A673 (cell line): ENCODE results near the gene FAM13A. TPM values are rescaled to one million over a fixed set of nuclear protein-coding genes. Genes with fewer than 3 reads are reported as not detected.

Experiments used
- BruUV-seq: library from RNA; stranded (reverse); fragments of 400-500 nt; replicated peaks from 2 replicates; lab custom pipeline; 2021; lab: Mats Ljungman, UMichigan
- CTCF ChIA-PET: fragments of 300-600 bp; sonication (Branson Sonifier 250); formaldehyde crosslinking; loops from one replicate; lab custom pipeline; 2022; ENCODE audit warnings: antibody characterized with exemption; lab: Charles Lee
- POLR2A ChIA-PET: fragments of 300-600 bp; sonication (Branson Sonifier 250); formaldehyde crosslinking; loops from one replicate; lab custom pipeline; 2022; ENCODE audit warnings: antibody characterized with exemption; ENCODE audit not compliant: low non-redundant PET; lab: Charles Lee
- DNase-seq: peaks from one replicate; pipeline ENCODE4 v3.0.0-alpha.2; 2015; ENCODE audit warnings: low spot score
- H3K27ac ChIP-seq: fragments of 200-600 bp; sonication (generic); 2 replicates; pipeline ENCODE4 v1.5.1; 2016; ENCODE audit warnings: mixed run types, low read depth, mild to moderate bottlenecking, mixed read lengths, antibody characterized with exemption, low read length; ENCODE audit not compliant: poor library complexity, severe bottlenecking
- H3K27me3 ChIP-seq: fragments of 200-600 bp; sonication (generic); replicated peaks from 2 replicates; pipeline ENCODE4 v1.6.1; 2017; ENCODE audit warnings: mixed run types, low read depth, mild to moderate bottlenecking, mixed read lengths, antibody characterized with exemption, low read length; ENCODE audit not compliant: insufficient read depth, poor library complexity
- H3K36me3 ChIP-seq: fragments of 200-600 bp; sonication (generic); 2 replicates; pipeline ENCODE4 v1.6.1; 2016; ENCODE audit warnings: mixed run types, mild to moderate bottlenecking, mixed read lengths, antibody characterized with exemption, low read length; ENCODE audit not compliant: insufficient read depth, poor library complexity, severe bottlenecking
- H3K4me1 ChIP-seq: fragments of 200-600 bp; sonication (generic); 2 replicates; pipeline ENCODE4 v1.6.1; 2017; ENCODE audit warnings: mixed run types, mild to moderate bottlenecking, mixed read lengths, antibody characterized with exemption, low read length; ENCODE audit not compliant: insufficient read depth, poor library complexity, severe bottlenecking
- H3K4me3 ChIP-seq: fragments of 200-600 bp; sonication (generic); 2 replicates; pipeline ENCODE4 v1.5.1; 2016; ENCODE audit warnings: low read depth, mixed run types, mild to moderate bottlenecking, mixed read lengths, low read length; ENCODE audit not compliant: poor library complexity, severe bottlenecking
- H3K9me3 ChIP-seq: fragments of 200-600 bp; sonication (generic); 2 replicates; pipeline ENCODE4 v1.6.1; 2016; ENCODE audit warnings: mixed run types, low read depth, mild to moderate bottlenecking, mixed read lengths, antibody characterized with exemption, low read length; ENCODE audit not compliant: poor library complexity, severe bottlenecking
- CTCF ChIP-seq: fragments of 300-800, 200-600 bp; sonication (generic); conservative IDR thresholded peaks from 2 replicates; pipeline ENCODE4 v1.5.1; 2017; ENCODE audit warnings: low read depth, mild to moderate bottlenecking, antibody characterized with exemption, low read length, moderate library complexity, mixed read lengths
- EZH2 ChIP-seq: fragments of 200-600 bp; sonication (generic); IDR thresholded peaks from 2 replicates; pipeline ENCODE4 v1.6.1; 2017; ENCODE audit warnings: borderline replicate concordance, low read depth, mild to moderate bottlenecking, mixed read lengths, antibody characterized with exemption, low read length; ENCODE audit not compliant: poor library complexity, severe bottlenecking
- intact Hi-C: fragments of 100-400 bp; cut with micrococcal nuclease; formaldehyde crosslinking; loops from one replicate; pipeline ENCODE4 v1.10.0; 2022; ENCODE audit not compliant: unreplicated experiment
- total RNA-seq: library from RNA; stranded (reverse); gene quantifications from 2 replicates; pipeline ENCODE4 v1.2.3, GENCODE V29; 2021

Gene FAM13A
- total RNA-seq, 1 experiment from 2014 or later, result 15.5 TPM

DNA sequence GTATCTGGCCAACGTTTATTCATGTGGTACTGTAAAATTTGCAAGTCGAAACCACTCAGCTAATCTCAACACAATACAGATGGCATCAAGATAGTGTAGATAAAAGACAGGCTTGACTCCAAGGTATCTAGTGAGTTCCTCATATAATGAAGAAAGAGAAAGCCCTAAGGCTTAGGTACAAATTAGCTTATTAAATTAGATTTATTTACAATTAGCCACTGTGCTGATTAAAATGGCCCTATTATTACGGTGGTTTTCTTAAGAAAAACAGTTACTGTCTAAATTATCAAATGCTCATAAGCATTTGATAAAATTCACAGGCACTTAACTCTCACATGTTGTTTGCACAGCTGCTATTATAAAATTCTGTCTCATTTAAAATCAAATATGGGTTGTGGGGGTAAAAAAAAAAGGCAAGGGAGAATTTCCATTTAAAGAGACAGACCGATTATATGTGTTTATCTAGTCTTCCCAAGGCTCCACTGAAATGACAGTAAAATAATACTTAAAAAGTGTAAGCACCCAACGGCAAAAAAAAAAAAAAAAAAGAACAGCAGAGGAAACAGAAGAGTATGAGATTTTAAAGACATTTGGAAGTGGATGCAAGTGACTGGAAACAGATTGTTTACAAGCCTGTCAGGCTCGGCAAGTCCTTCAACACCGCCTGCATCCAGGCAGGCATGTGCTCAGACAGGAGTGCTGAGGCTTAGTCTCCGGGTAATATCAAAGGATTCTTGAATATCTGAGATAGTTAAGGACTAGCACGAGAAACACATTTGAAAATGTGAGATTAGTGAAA, 55.1 kb downstream of the FAM13A start:
- H3K4me3 ChIP-seq, result no peak overlapping the region
- intact Hi-C loops, result no loop called here
- peaks cover 15% of the 10 kb centered on the region for H3K4me1 ChIP-seq
- no peaks in the 10 kb centered on the region for H3K27me3 ChIP-seq
- TF ChIP-seq EZH2 (no peak), CTCF (no peak)
- no TSS peak for BruUV-seq
- ChIA-PET CTCF (no interaction called here), POLR2A (no interaction called here)
- no peaks in the 10 kb centered on the region for H3K9me3 ChIP-seq
- DNase-seq, result no peak
- H3K36me3 ChIP-seq, result no peaks in the 10 kb centered on the region
- H3K27ac ChIP-seq, result no peak overlapping the region

DNA sequence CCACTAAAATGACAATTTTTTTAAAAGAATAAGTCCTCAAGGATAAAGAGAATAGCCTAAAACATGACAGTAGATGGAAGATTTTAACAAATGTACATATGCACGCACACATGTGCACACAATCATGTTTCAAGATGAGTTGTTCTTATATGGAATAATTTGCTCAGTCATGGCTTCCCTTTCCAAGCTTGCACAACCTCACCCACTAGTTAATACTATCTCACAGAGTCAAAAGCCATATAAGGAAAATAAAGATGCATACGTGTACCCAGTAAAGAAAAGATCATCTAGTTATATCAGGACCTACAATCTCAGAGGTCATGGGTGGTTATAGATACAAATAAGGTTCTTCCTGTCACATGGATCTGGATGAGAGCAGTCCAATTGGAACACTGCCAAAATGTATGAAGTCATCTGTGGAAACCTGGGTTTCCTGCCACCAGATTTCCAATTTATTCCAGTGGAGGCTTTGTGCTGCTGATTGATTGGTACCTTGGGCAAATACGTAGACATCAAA, 56.1 kb downstream of the FAM13A start:
- CTCF ChIA-PET, result no interaction called here
- Histone ChIP-seq H3K4me1 (peaks cover 15% of the 10 kb centered on the region), H3K27ac (no peak overlapping the region), H3K36me3 (no peaks in the 10 kb centered on the region), H3K4me3 (no peak overlapping the region), H3K27me3 (no peaks in the 10 kb centered on the region), H3K9me3 (no peaks in the 10 kb centered on the region)
- POLR2A ChIA-PET, result no interaction called here
- no TSS peak for BruUV-seq
- DNase-seq, result peak; percentile 64
- intact Hi-C loops, result no loop called here
- TF ChIP-seq EZH2, result no peak
- no peak for TF ChIP-seq CTCF

DNA sequence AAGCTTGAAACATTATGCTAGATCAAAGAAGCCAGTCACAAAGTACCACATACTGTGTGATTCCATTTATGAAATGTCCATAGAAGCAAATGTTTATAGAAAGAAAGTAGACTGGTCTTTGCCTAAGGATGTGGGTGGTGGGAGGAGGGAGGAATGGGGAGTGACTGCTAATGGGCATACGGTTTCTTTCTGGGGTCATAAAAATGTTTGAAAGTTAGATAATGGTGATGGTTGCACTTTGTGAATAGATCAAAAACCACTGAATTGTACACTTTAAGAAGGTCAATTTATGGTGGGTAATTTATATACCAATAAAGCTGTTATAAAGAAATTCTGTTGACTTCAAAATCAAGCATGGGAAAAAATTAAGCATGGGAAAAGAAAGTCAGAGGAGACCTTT, 56.6 kb downstream of the FAM13A start:
- DNase-seq, result no peak
- Histone ChIP-seq H3K4me3 (no peak overlapping the region), H3K9me3 (no peaks in the 10 kb centered on the region), H3K27me3 (no peaks in the 10 kb centered on the region), H3K27ac (no peak overlapping the region), H3K4me1 (peaks cover 15% of the 10 kb centered on the region), H3K36me3 (no peaks in the 10 kb centered on the region)
- BruUV-seq, result no TSS peak
- TF ChIP-seq EZH2, result no peak
- no peak for TF ChIP-seq CTCF
- ChIA-PET POLR2A (no interaction called here), CTCF (no interaction called here)
- intact Hi-C loops, result no loop called here
